Lower lobe of right lung (tissue), 2 donors: ENCODE results near the gene GPC1. TPM values are rescaled to one million over a fixed set of nuclear protein-coding genes. Genes with fewer than 3 reads are reported as not detected.

Experiments used
- ATAC-seq, 2 donors: fragments of 200-7000 bp; cut with Tn5 transposase; one replicate each; pipeline ENCODE4 v1.9.1; 2020 to 2022; ENCODE audit warnings: mild to moderate bottlenecking in 2 of 2, moderate library complexity in 2 of 2
- DNase-seq: peaks from one replicate; pipeline ENCODE4 v3.0.0-alpha.2; 2020
- H3K27ac ChIP-seq: fragments of 200-600 bp; one replicate; pipeline ENCODE4 v1.8.0; 2022
- H3K27me3 ChIP-seq: fragments of 200-600 bp; one replicate; pipeline ENCODE4 v1.8.0; 2022; ENCODE audit warnings: low read depth
- H3K36me3 ChIP-seq: fragments of 200-600 bp; one replicate; pipeline ENCODE4 v1.8.0; 2022; ENCODE audit warnings: mild to moderate bottlenecking
- H3K4me1 ChIP-seq: fragments of 200-600 bp; one replicate; pipeline ENCODE4 v1.8.0; 2022
- H3K4me3 ChIP-seq: fragments of 200-600 bp; one replicate; pipeline ENCODE4 v1.8.0; 2022; ENCODE audit warnings: mild to moderate bottlenecking
- H3K9me3 ChIP-seq: fragments of 200-600 bp; one replicate; pipeline ENCODE4 v1.8.0; 2022
- intact Hi-C: fragments of 100-400 bp; cut with DNase I; formaldehyde crosslinking; loops from one replicate; pipeline ENCODE4 v1.11.0; 2022
- microRNA-seq: library from miRNA; unstranded; fragments of <30 nt; microRNA quantifications from one replicate; pipeline ENCODE4 v1.2.0, GENCODE V29; 2020; ENCODE audit warnings: borderline number of aligned reads
- total RNA-seq: library from RNA; stranded (reverse); fragmentation: NEBNext Ultra II Directional; extraction: Animal tissue kit (Norgen Biotek cat#: 25700); gene quantifications from one replicate; pipeline ENCODE4 v1.2.1, GENCODE V29; 2021
- TF ChIP-seq, protein P1 (sequence below): fragments of 200-600 bp; IDR thresholded peaks from one replicate; pipeline ENCODE4 v1.8.0; 2022; ENCODE audit warnings: antibody characterized with exemption, mild to moderate bottlenecking
- donor health status: DM: no; HTN: yes; CAD: no; lungs with severe emphysema.

Gene GPC1
- total RNA-seq, 1 donor from 2014 or later = 14.7 TPM

DNA sequence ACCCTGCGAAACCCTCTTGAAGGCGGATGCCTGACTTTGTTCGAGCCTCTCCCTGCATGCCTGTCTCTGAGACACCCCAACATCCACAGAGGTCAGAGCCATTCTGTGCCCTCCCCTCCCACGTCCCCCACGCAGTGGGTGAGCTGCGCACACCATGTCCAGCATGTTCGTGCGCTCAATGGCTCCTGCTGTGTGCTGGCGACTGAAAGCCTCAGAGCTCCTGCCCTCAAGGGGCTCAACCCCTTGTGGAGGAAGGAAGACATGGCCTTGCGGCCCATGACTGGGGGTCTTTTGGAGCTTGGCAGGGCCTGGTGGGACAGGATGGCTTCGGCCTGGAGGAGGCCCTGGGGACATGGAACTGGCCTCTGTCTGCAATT is 76.6 kb downstream of the GPC1 start:
- DNase-seq = no peak
- Histone ChIP-seq H3K9me3 (no peaks in the 10 kb centered on the region), H3K4me3 (no peak overlapping the region), H3K4me1 (no peaks in the 10 kb centered on the region), H3K27ac (no peak overlapping the region), H3K36me3 (peaks cover 16% of the 10 kb centered on the region), H3K27me3 (no peaks in the 10 kb centered on the region)
- ATAC-seq = no peak
- TF ChIP-seq, protein P1, sequence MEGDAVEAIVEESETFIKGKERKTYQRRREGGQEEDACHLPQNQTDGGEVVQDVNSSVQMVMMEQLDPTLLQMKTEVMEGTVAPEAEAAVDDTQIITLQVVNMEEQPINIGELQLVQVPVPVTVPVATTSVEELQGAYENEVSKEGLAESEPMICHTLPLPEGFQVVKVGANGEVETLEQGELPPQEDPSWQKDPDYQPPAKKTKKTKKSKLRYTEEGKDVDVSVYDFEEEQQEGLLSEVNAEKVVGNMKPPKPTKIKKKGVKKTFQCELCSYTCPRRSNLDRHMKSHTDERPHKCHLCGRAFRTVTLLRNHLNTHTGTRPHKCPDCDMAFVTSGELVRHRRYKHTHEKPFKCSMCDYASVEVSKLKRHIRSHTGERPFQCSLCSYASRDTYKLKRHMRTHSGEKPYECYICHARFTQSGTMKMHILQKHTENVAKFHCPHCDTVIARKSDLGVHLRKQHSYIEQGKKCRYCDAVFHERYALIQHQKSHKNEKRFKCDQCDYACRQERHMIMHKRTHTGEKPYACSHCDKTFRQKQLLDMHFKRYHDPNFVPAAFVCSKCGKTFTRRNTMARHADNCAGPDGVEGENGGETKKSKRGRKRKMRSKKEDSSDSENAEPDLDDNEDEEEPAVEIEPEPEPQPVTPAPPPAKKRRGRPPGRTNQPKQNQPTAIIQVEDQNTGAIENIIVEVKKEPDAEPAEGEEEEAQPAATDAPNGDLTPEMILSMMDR = no peak
- intact Hi-C loops = no loop called here

DNA sequence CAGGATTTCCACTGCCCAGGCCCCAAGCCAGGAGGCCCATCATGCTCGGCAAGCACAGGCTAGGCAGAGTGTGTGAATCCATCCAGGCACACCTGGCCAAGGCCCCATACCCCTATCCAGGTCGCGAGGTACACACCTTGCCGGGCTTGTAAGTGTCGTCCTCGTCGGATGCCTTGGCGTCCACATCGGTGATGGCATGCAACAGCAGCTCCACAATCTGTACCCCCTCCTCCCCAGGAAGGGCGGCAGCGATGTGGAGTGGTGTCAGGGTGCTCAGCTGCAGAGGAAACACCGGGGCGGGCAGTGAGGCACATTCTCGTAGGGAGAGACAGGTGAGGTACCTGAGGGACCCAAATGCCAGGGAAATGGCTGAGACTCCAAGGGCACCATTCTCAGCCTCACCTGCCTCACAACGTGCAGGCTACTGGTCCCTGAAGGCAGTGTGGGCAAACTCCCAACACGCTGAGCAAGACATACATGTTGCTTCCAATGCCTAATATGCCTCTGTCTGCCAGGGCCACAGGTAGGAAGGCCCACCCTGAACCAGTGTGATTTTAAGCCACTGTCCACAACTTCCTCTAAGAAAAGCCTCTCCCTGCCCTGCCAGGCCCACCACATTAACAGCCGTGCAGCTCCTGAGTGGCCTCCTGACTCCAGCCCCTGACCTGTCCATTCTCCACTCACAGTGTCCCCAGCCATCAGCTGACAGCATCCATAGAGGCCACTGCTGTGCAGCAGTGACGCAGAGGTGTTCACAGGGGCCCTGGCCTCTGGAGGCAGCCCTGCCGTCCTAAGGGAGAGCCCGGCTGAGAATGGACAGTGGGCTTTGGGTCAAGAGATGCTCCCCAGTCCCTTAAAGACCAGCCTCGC is 77.4 kb downstream of the GPC1 start:
- intact Hi-C loops = no loop called here
- TF ChIP-seq, protein P1 = no peak

DNA sequence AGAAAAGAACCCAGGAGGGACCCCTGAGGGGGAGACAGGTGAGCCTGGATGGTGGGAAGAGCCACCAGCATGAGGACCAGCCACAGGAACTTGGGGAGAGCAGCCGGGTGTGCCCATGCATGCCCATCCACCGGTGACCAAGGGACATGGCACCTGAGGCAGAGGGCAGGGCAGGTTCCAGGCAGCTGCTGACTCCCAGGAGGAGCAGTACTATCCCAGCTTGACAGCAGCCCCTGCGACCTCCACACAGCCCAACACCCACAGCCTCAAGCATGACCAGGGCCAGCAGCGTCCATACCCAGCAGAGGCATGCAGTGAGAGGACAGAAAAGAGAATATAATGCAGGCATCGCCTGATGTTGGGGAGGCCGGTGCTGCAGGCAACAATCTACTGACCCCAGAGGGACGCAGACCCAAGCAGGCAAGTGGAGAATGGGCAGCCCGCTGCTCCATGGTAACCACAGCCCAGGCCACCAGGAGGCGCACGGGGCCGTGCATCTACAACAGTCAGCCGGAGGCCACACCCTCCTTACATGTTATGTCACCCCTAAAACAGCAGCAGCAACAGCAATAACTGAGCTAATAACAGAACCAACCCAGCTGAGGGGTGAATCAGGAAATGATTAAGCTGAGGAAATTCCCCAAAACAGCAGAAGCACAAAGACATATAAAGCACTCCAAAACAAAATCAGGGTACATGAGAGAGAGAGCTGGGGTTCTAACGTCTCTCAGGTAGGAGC is 78.3 kb downstream of the GPC1 start:
- Histone ChIP-seq H3K9me3 (no peaks in the 10 kb centered on the region), H3K36me3 (peaks cover 16% of the 10 kb centered on the region), H3K4me1 (no peaks in the 10 kb centered on the region), H3K27me3 (no peaks in the 10 kb centered on the region), H3K27ac (no peak overlapping the region), H3K4me3 (no peak overlapping the region)
- intact Hi-C loops = no loop called here
- DNase-seq (peak; percentile 92), ATAC-seq (peak; percentile 95 to 96)
- TF ChIP-seq, protein P1 = peak; percentile 87

More for the DNA sequence above, 77.4 kb downstream of the GPC1 start:
- Histone ChIP-seq H3K27ac (no peak overlapping the region), H3K27me3 (no peaks in the 10 kb centered on the region), H3K4me1 (no peaks in the 10 kb centered on the region), H3K4me3 (no peak overlapping the region), H3K36me3 (peaks cover 16% of the 10 kb centered on the region), H3K9me3 (no peaks in the 10 kb centered on the region)
- ATAC-seq (no peak), DNase-seq (no peak)

DNA sequence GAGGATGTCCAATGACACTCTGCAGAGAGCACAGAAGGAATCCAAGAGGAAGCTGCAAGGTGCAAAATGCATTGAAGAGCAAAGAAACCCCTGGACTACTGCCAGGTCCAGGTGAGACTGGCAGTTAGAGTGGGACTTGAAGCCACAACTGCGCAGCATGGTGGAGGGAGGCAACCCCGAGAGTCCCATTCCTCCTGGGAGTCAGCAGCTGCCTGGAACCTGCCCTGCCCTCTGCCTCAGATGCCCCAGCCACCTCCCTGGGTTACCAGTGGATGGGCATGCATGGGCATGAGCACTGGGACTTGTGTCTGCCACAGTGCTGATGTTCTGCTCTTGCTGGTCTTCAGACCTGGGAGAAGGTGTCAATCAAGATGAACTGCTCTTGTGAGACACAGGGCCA is 79.2 kb downstream of the GPC1 start:
- Histone ChIP-seq H3K27me3 (no peaks in the 10 kb centered on the region), H3K27ac (no peak overlapping the region), H3K4me1 (no peaks in the 10 kb centered on the region), H3K4me3 (no peak overlapping the region), H3K36me3 (peaks cover 16% of the 10 kb centered on the region), H3K9me3 (no peaks in the 10 kb centered on the region)
- ATAC-seq (no peak), DNase-seq (no peak)
- TF ChIP-seq, protein P1 = no peak
- intact Hi-C loops = no loop called here

DNA sequence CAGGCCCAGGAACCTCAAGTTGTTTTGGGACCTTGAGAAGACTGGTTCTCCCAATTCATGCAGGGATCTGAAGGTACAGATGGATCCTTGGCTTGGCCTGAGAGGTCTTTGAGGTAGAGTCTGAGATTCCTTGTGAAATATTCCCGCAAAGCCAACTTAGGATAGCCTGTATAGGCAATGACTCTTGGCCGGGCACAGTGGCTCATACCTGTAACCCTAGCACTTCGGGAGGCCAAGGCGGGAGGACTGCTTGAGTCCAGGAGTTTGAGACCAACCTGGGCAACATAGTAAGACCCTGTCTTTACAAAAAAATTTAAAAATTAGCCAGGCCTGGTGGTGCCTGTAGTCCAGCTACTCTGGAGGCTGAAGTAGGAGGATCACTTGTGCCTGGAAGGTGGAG is 81.9 kb downstream of the GPC1 start:
- no peaks in the 10 kb centered on the region for H3K9me3 ChIP-seq
- intact Hi-C loops = no loop called here
- ATAC-seq (no peak), DNase-seq (no peak)
- H3K4me1 ChIP-seq = peaks cover 6% of the 10 kb centered on the region
- peaks cover 3% of the 10 kb centered on the region for H3K36me3 ChIP-seq
- no peak overlapping the region for H3K4me3 ChIP-seq
- no peak overlapping the region for H3K27ac ChIP-seq
- TF ChIP-seq, protein P1 = no peak
- H3K27me3 ChIP-seq = peaks cover 6% of the 10 kb centered on the region

Small RNAs within 50 kb of the gene (microRNA-seq; reads per million reads assigned to microRNA genes)
- 191 reads per million, percentile 62 among the genes with 10 or more reads in this experiment for gene MIR149

Other genes with a start within 250 kb of the GPC1 start
- gene ANKMY1, start 122.3 kb downstream of the GPC1 start, total RNA-seq = 29.3 TPM
- 5.7 TPM for gene DUSP28, start 124.7 kb downstream of the GPC1 start, total RNA-seq
- gene RNPEPL1, start 132.8 kb downstream of the GPC1 start, total RNA-seq = 102 TPM
- 37.2 TPM for gene CAPN10, start 151.1 kb downstream of the GPC1 start, total RNA-seq
- gene GPR35, start 189.8 kb downstream of the GPC1 start, total RNA-seq = 4.7 TPM
- not detected for gene AQP12B, start 247.2 kb downstream of the GPC1 start, total RNA-seq